NT2/D1 (cell line): ENCODE results near the gene VCL.

Experiments
- DNase-seq: peaks from one replicate; pipeline ENCODE4 v3.0.0-alpha.2; 2011; ENCODE audit warnings: low read depth, low spot score
- H3K27me3 ChIP-seq: 2 replicates; pipeline ENCODE4 v1.6.0; 2011; ENCODE audit warnings: mild to moderate bottlenecking; ENCODE audit not compliant: insufficient read length, insufficient read depth
- H3K36me3 ChIP-seq: 2 replicates; pipeline ENCODE4 v1.6.1; 2011; ENCODE audit warnings: mild to moderate bottlenecking, low read length, mixed read lengths; ENCODE audit not compliant: insufficient read depth, insufficient read length
- H3K4me1 ChIP-seq: 2 replicates; pipeline ENCODE4 v1.5.1; 2011; ENCODE audit not compliant: insufficient read depth, insufficient read length
- H3K4me3 ChIP-seq: 2 replicates; pipeline ENCODE4 v1.5.1; 2011; ENCODE audit warnings: low read depth; ENCODE audit not compliant: insufficient read length
- H3K9ac ChIP-seq: 2 replicates; pipeline ENCODE4 v1.6.0; 2011; ENCODE audit warnings: low read depth; ENCODE audit not compliant: insufficient read length
- H3K9me3 ChIP-seq: 2 replicates; pipeline ENCODE4 v1.5.1; 2011; ENCODE audit warnings: mild to moderate bottlenecking, low read length; ENCODE audit not compliant: insufficient read depth
- SUZ12 ChIP-seq: IDR thresholded peaks from 2 replicates; pipeline ENCODE4 v1.6.1; 2011; ENCODE audit not compliant: insufficient read length, insufficient read depth; ENCODE audit errors: extremely low read depth
- YY1 ChIP-seq: IDR thresholded peaks from 2 replicates; pipeline ENCODE4 v1.6.1; 2011; ENCODE audit not compliant: insufficient read length, insufficient read depth
- ZNF274 ChIP-seq: IDR thresholded peaks from 2 replicates; pipeline ENCODE4 v1.6.1; 2011; ENCODE audit warnings: mild to moderate bottlenecking, low read depth, low read length

The VCL gene

DNA sequence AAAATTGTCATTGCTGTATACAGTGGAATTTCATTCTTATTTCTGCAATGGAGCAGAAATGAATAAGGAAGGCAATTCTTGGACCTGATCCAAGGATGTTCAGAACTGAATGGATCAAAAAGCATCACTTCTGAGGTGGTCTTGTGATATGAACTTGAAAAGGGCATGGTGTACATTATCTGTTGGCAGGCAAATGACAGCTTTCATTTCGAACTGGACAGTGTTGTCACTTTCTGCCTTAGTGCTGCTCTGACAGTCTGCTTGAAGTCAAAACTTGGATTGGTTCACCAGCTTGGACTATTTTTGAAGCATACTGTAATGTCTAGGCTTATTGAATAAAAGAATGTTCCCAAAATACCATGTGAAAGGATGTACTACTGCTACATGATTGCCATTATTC is 52.0 kb downstream of the VCL start:
- H3K36me3 ChIP-seq = peaks cover 23% of the 10 kb centered on the region
- H3K4me3 ChIP-seq = no peak overlapping the region
- TF ChIP-seq SUZ12 (no peak), YY1 (no peak), ZNF274 (no peak)
- H3K9ac ChIP-seq = no peak overlapping the region
- DNase-seq = no peak
- no peaks in the 10 kb centered on the region for H3K27me3 ChIP-seq
- no peaks in the 10 kb centered on the region for H3K9me3 ChIP-seq
- H3K4me1 ChIP-seq = no peaks in the 10 kb centered on the region

GRCh38 chr10:74050653-74051052 is 52.7 kb downstream of the VCL start:
- DNase-seq = no peak
- no peaks in the 10 kb centered on the region for H3K4me1 ChIP-seq
- H3K9ac ChIP-seq = no peak overlapping the region
- TF ChIP-seq YY1 (no peak), ZNF274 (no peak), SUZ12 (no peak)
- H3K36me3 ChIP-seq = peaks cover 16% of the 10 kb centered on the region
- H3K4me3 ChIP-seq = no peak overlapping the region
- no peaks in the 10 kb centered on the region for H3K9me3 ChIP-seq
- H3K27me3 ChIP-seq = no peaks in the 10 kb centered on the region

GRCh38 chr10:74051736-74052342 is 53.9 kb downstream of the VCL start:
- no peak overlapping the region for H3K4me3 ChIP-seq
- no peaks in the 10 kb centered on the region for H3K27me3 ChIP-seq
- DNase-seq = no peak
- H3K36me3 ChIP-seq = peaks cover 5% of the 10 kb centered on the region
- no peaks in the 10 kb centered on the region for H3K9me3 ChIP-seq
- no peaks in the 10 kb centered on the region for H3K4me1 ChIP-seq
- TF ChIP-seq ZNF274 = no peak
- TF ChIP-seq SUZ12 = no peak
- no peak for TF ChIP-seq YY1
- no peak overlapping the region for H3K9ac ChIP-seq

- H3K9ac ChIP-seq = no peak overlapping the region
- DNase-seq = no peak
- no peak overlapping the region for H3K4me3 ChIP-seq
- TF ChIP-seq SUZ12 = no peak
- no peak for TF ChIP-seq YY1
- no peak for TF ChIP-seq ZNF274
- H3K27me3 ChIP-seq = no peaks in the 10 kb centered on the region
- H3K36me3 ChIP-seq = peaks cover 3% of the 10 kb centered on the region
- no peaks in the 10 kb centered on the region for H3K9me3 ChIP-seq
- H3K4me1 ChIP-seq = no peaks in the 10 kb centered on the region
Observed at GRCh38 chr10:74052994-74053393, 55.1 kb downstream of the VCL start.

DNA sequence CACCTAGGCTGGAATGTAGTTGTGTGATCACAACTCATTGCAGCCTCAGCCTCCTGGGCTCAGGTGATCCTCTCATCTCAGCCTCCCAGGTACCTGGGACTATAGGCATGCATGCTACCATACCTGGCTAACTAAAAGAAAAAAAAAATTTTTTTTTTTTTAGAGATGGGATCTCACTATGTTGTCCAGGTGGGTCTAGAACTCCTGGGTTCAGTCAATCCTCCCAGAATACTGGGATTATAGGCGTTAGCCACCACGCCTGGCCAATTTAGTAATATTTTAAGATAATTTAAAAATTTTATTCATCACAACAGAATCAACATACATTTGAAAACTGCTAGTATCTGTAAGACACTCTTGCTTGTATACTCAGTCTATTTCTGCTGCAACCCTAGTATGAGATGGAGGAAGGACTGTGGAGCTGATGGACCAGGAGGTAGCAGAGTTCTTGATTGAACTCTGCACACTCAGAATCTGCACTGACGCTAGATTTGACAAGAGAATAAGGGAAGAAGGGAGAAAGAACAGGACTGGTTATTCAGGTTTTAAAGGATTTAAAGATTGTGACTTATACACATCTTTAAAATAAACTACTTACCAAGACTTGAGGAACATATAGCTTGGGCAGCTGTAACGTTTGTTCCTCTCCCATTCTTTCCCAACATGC is 57.6 kb downstream of the VCL start:
- TF ChIP-seq SUZ12 = no peak
- TF ChIP-seq YY1 = no peak
- no peak for TF ChIP-seq ZNF274
- H3K36me3 ChIP-seq = peaks cover 3% of the 10 kb centered on the region
- H3K9me3 ChIP-seq = no peaks in the 10 kb centered on the region
- H3K27me3 ChIP-seq = no peaks in the 10 kb centered on the region
- no peak overlapping the region for H3K4me3 ChIP-seq
- no peak for DNase-seq
- no peak overlapping the region for H3K9ac ChIP-seq
- no peaks in the 10 kb centered on the region for H3K4me1 ChIP-seq

DNA sequence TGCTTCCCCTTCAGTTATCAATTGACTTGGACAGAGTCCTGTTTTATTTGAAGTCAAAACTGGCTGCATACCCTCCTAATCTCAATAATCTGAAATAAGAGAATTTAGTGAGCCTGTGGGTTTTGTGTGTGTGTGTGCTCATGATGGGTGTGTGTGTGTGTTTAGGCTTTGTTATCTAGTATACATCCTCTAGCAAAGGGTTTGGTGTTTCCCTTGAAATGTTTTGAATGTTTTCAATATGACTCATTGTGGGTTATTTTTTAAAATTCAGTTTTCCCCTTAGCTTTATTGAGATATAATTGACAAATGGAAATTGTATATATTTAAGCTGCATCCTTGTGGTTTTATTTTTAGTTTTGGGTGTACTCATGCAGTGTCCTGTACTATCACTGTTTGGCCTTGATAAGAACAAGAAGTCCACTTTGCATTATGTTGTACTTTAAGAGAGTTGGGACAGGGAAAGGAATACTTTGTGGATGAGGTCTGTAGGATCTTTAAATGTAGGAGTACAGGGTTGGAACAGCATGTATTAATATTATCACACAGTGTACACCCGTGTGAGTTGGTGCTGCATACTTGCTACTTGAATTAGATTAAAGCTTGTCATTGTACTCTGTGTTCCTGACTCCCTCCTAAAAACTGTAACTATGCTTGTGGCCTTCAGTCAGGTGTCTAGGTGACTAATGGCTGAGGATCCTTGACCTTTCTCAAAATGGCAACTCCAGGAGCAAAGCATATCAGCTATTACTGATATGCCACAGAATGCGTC is 58.3 kb downstream of the VCL start:
- TF ChIP-seq ZNF274 = no peak
- no peak for TF ChIP-seq YY1
- TF ChIP-seq SUZ12 = no peak
- H3K4me3 ChIP-seq = no peak overlapping the region
- H3K9me3 ChIP-seq = no peaks in the 10 kb centered on the region
- peaks cover 3% of the 10 kb centered on the region for H3K36me3 ChIP-seq
- H3K9ac ChIP-seq = no peak overlapping the region
- DNase-seq = no peak
- no peaks in the 10 kb centered on the region for H3K4me1 ChIP-seq
- H3K27me3 ChIP-seq = no peaks in the 10 kb centered on the region

GRCh38 chr10:74058071-74058470 is 60.2 kb downstream of the VCL start:
- H3K9me3 ChIP-seq = no peaks in the 10 kb centered on the region
- H3K36me3 ChIP-seq = peaks cover 17% of the 10 kb centered on the region
- no peak overlapping the region for H3K9ac ChIP-seq
- no peak overlapping the region for H3K4me3 ChIP-seq
- no peaks in the 10 kb centered on the region for H3K27me3 ChIP-seq
- DNase-seq = no peak
- TF ChIP-seq YY1 (no peak), SUZ12 (no peak), ZNF274 (no peak)
- H3K4me1 ChIP-seq = no peaks in the 10 kb centered on the region
